Measurements from ENCODE around the gene CYP4F11. TPM values are rescaled to one million over a fixed set of nuclear protein-coding genes. Genes with fewer than 3 reads are reported as not detected.

Gene CYP4F11
- total and polyA plus RNA-seq, 2 of the 13 experiments (the other 11 are each of a cell fraction or from before 2014, with no cell fraction given), result 7.8 to 8.4 TPM

DNA sequence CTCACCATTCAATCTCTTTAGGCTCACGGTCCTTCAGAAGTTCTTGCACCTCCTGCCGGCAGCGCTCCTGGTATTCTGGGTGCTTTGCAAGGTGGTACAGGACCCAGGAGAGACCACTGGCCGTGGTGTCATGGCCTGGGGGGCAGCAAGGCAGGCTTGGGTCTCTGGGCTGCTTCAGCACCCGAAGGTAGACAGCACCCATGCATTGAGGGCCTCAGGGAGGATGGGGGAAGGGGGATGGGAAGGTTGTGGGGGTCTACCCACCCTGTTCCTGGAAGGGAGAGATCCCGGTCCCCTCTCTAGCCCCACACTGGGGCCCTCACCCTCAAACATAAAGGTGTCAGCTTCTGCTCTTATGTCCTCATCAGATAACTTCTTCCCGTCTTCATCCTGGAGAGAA lies 48.4 kb downstream of the CYP4F11 start:
- Histone ChIP-seq H4K20me1 (ENCODE audit: insufficient read depth, low read length) (no peaks in the 10 kb centered on the region), H2AFZ (ENCODE audit: low read length) (no peak overlapping the region), H3K4me2 (ENCODE audit: low read depth, low read length) (no peak overlapping the region), H3K79me2 (ENCODE audit: insufficient read depth, low read length) (no peaks in the 10 kb centered on the region), H3K27ac (ENCODE audit: extremely low read length, insufficient read depth, low read length) (no peak overlapping the region), H3K36me3 (replicated peaks in 1 of 2; ENCODE audit: control insufficient read depth in 1 of 2, insufficient read depth in 2 of 2, low read length in 2 of 2) (no peaks in the 10 kb centered on the region), H3K9ac (ENCODE audit: insufficient read depth, low read depth, low read length) (no peak overlapping the region), H3K4me3 (replicated peaks in 1 of 3; ENCODE audit: insufficient read depth in 1 of 3, low read depth in 2 of 3, low read length in 3 of 3) (no peak overlapping the region), H3K4me1 (ENCODE audit: insufficient read depth, low read length) (no peaks in the 10 kb centered on the region), H3K9me3 (ENCODE audit: low read length) (no peaks in the 10 kb centered on the region), H3K27me3 (ENCODE audit: control insufficient read depth in 1 of 2, insufficient read depth in 2 of 2, low read length in 2 of 2) (no peaks in the 10 kb centered on the region)
- BruUV-seq (replicated peaks), result no TSS peak
- no peak for DNase-seq (ENCODE audit: low spot score)
- no peak for FAIRE-seq
- TF ChIP-seq PTBP1 (IDR thresholded peaks at IDR 0.05; ENCODE audit: low read depth, low read length, poor library complexity, severe bottlenecking) (no peak), ZNF709 (CRISPR knock-in tag; IDR thresholded peaks at IDR 0.05) (no peak), NFYC (CRISPR knock-in tag; IDR thresholded peaks at IDR 0.05) (no peak), TBL1XR1 (IDR thresholded peaks at IDR 0.05; ENCODE audit: borderline replicate concordance, low read length, partially characterized antibody) (no peak)
- TF ChIP-seq, protein P1, sequence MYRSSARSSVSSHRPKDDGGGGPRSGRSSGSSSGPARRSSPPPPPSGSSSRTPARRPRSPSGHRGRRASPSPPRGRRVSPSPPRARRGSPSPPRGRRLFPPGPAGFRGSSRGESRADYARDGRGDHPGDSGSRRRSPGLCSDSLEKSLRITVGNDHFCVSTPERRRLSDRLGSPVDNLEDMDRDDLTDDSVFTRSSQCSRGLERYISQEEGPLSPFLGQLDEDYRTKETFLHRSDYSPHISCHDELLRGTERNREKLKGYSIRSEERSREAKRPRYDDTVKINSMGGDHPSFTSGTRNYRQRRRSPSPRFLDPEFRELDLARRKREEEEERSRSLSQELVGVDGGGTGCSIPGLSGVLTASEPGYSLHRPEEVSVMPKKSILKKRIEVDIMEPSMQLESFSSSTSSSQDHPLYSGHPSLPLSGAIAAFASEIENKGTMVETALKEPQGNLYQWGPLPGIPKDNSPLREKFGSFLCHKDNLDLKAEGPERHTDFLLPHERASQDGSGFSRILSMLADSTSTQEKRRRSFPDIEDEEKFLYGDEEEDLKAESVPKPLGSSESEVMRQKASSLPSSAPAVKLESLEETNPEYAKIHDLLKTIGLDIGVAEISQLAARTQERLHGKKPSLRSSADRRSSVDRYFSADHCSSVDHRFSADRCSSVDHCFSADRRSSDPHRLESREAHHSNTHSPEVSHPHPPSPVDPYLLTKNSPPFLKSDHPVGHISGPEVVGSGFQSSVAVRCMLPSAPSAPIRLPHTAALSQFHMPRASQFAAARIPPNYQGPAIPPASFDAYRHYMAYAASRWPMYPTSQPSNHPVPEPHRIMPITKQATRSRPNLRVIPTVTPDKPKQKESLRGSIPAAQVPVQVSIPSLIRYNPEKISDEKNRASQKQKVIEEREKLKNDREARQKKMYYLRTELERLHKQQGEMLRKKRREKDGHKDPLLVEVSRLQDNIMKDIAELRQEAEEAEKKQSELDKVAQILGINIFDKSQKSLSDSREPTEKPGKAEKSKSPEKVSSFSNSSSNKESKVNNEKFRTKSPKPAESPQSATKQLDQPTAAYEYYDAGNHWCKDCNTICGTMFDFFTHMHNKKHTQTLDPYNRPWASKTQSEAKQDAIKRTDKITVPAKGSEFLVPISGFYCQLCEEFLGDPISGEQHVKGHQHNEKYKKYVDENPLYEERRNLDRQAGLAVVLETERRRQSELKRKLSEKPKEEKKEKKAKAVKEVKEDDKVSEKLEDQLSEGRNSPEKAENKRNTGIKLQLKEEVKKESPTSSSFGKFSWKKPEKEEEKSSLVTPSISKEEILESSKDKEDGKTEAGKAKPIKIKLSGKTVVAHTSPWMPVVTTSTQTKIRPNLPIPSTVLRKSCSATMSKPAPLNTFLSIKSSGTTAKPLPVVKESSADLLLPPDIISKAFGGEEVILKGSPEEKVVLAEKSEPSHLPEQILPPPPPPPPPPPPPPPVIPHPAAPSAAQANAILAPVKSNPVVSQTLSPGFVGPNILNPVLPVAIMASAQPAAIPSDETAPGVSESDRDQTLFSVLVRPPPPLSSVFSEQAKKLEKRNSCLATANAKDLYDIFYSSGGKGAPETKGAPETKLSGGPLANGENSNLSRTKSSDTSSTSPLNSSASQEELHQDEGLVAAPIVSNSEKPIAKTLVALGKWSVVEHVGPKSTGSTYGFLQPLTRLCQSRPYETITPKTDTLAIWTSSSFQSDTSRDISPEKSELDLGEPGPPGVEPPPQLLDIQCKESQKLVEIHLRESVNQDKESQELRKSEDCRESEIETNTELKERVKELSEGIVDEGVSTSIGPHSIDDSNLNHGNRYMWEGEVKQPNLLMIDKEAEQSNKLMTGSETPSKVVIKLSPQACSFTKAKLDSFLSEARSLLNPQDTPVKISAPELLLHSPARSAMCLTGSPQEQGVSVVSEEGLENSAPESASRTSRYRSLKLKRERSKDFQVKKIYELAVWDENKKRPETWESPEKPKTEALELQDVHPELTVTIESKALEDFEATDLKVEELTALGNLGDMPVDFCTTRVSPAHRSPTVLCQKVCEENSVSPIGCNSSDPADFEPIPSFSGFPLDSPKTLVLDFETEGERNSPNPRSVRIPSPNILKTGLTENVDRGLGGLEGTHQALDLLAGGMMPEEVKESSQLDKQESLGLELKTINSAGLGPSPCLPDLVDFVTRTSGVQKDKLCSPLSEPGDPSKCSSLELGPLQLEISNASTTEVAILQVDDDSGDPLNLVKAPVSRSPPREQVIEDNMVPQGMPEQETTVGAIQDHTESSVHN (CRISPR knock-in tag; IDR thresholded peaks at IDR 0.05), result no peak
- ChIA-PET POLR2A (no interaction called here), CTCF (ENCODE audit: low intra/inter-chr PET ratio, low total read pairs) (no interaction called here)
- no peak for ATAC-seq
- intact Hi-C loops (cut with micrococcal nuclease; ENCODE audit: unreplicated experiment), result no loop called here
- 64% methylated on average over 6 of the region's 7 CpGs for WGBS (ENCODE audit: low lambda C conversion rate)
- in situ Hi-C loops (cut with HindIII; ENCODE audit: extremely low pct_ligation_motif_present, low pct_unique_long_range_greater_than_20kb), result no loop called here

Measured in HepG2 (cell line).